ENCODE results near the gene CCNC. TPM values are rescaled to one million over a fixed set of nuclear protein-coding genes. Genes with fewer than 3 reads are reported as not detected.

Gene CCNC, protein sequence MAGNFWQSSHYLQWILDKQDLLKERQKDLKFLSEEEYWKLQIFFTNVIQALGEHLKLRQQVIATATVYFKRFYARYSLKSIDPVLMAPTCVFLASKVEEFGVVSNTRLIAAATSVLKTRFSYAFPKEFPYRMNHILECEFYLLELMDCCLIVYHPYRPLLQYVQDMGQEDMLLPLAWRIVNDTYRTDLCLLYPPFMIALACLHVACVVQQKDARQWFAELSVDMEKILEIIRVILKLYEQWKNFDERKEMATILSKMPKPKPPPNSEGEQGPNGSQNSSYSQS
- total RNA-seq (2022) (93.1 and 94.6 TPM in 2 replicates), Bru-seq, nascent RNA (percentile 97 among the genes with signal in this experiment), BruChase-seq, experiment 1, labeled RNA remaining after a 2-hour chase (percentile 97 among the genes with signal in this experiment), BruChase-seq, experiment 2, labeled RNA remaining after a 6-hour chase (percentile 96 among the genes with signal in this experiment)
- long read RNA-seq, transcript CCNC-207 (12 exons, 1,426 nt) = minor isoform, 41 of 326 reads
- long read RNA-seq, transcript CCNC-209 (13 exons, 2,186 nt) = minor isoform, 6 of 326 reads
- long read RNA-seq, transcript CCNC-203 (12 exons, 2,118 nt) = minor isoform, 6 of 326 reads
- long read RNA-seq, transcript CCNC-210 (12 exons, 2,473 nt) = major isoform, 230 of 326 reads
- long read RNA-seq, partial matches to known transcripts = 15 of 326 reads
- long read RNA-seq, other reads (novel, unspliced or antisense) = 21 of 326 reads

GRCh38 chr6:99568103-99568933, at the start of gene CCNC:
Gene CCNC, minus strand, starts transcription at chr6:99568660. Its CDS starts 133 bp downstream, at chr6:99568527.
- Histone ChIP-seq H3K9me3 (no peaks in the 10 kb centered on the region), H3K27me3 (replicated peaks; ENCODE audit: control insufficient read depth, insufficient read depth, low read length) (no peaks in the 10 kb centered on the region), H3K4me3 (ENCODE audit: low read depth, low read length) (peak within 1 kb of the TSS; percentile 70), H3K36me3 (ENCODE audit: control insufficient read depth, insufficient read depth, low read length) (no peaks in the 10 kb centered on the region), H3K4me1 (peaks cover 5% of the 10 kb centered on the region)
- DNase-seq = peak; percentile 96 to 97
- TF ChIP-seq, protein P1, sequence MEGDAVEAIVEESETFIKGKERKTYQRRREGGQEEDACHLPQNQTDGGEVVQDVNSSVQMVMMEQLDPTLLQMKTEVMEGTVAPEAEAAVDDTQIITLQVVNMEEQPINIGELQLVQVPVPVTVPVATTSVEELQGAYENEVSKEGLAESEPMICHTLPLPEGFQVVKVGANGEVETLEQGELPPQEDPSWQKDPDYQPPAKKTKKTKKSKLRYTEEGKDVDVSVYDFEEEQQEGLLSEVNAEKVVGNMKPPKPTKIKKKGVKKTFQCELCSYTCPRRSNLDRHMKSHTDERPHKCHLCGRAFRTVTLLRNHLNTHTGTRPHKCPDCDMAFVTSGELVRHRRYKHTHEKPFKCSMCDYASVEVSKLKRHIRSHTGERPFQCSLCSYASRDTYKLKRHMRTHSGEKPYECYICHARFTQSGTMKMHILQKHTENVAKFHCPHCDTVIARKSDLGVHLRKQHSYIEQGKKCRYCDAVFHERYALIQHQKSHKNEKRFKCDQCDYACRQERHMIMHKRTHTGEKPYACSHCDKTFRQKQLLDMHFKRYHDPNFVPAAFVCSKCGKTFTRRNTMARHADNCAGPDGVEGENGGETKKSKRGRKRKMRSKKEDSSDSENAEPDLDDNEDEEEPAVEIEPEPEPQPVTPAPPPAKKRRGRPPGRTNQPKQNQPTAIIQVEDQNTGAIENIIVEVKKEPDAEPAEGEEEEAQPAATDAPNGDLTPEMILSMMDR (IDR thresholded peaks at IDR 0.05; ENCODE audit: insufficient read depth in 1 of 2, low read depth in 1 of 2, low read length in 1 of 2, severe bottlenecking in 1 of 2, unreplicated experiment in 1 of 2) = no peak
- no peaks in the 10 kb centered on the region for H3K9me3 Mint-ChIP-seq (ENCODE audit: unreplicated experiment)
- no peaks in the 10 kb centered on the region for H3K27me3 Mint-ChIP-seq (ENCODE audit: insufficient read depth, unreplicated experiment)
- ChIA-PET POLR2A (interaction anchor here (0.6 to 1.7 kb wide), 6 partner anchors 20 to 174 kb away, joined by 3 to 10 read pairs (median 4); partner anchors contain the start of gene COQ3), CTCF (interaction anchor here (1.6 kb wide), 1 partner anchor 254 kb away, joined by 6 read pairs; no protein-coding TSS in a partner anchor)
- H3K4me1 Mint-ChIP-seq (ENCODE audit: low read depth, unreplicated experiment) = peaks cover 10% of the 10 kb centered on the region
- BruUV-seq (replicated peaks) = no TSS peak
- peak within 1 kb of the TSS; percentile 96 for H3K4me3 Mint-ChIP-seq (ENCODE audit: unreplicated experiment)
- H3K27ac Mint-ChIP-seq (ENCODE audit: unreplicated experiment) = peak within 1 kb of the TSS; percentile 100
- intact Hi-C loops (cut with micrococcal nuclease; ENCODE audit: unreplicated experiment) = loop anchor here (1.0 to 2.0 kb wide), 3 partner anchors 47 to 254 kb away; partner anchors contain the start of gene PNISR
- peaks cover 21% of the 10 kb centered on the region for H3K36me3 Mint-ChIP-seq (ENCODE audit: insufficient read depth, unreplicated experiment)

GRCh38 chr6:99617131-99617530, 48.7 kb upstream of the CCNC start:
- intact Hi-C loops (cut with micrococcal nuclease; ENCODE audit: unreplicated experiment) = no loop called here
- H3K27ac Mint-ChIP-seq (ENCODE audit: unreplicated experiment) = no peak overlapping the region

More at GRCh38 chr6:99617131-99617530, 48.7 kb upstream of the CCNC start:
- H3K4me1 ChIP-seq = no peaks in the 10 kb centered on the region
- ChIA-PET POLR2A (no interaction called here), CTCF (no interaction called here)
- no peaks in the 10 kb centered on the region for H3K36me3 ChIP-seq (ENCODE audit: control insufficient read depth, insufficient read depth, low read length)
- no peaks in the 10 kb centered on the region for H3K9me3 ChIP-seq
- Mint-ChIP-seq H3K9me3 (ENCODE audit: unreplicated experiment) (no peaks in the 10 kb centered on the region), H3K27me3 (ENCODE audit: insufficient read depth, unreplicated experiment) (peaks cover 12% of the 10 kb centered on the region), H3K36me3 (ENCODE audit: insufficient read depth, unreplicated experiment) (no peaks in the 10 kb centered on the region), H3K4me1 (ENCODE audit: low read depth, unreplicated experiment) (no peaks in the 10 kb centered on the region), H3K4me3 (ENCODE audit: unreplicated experiment) (no peak overlapping the region)
- BruUV-seq (replicated peaks) = no TSS peak
- H3K27me3 ChIP-seq (replicated peaks; ENCODE audit: control insufficient read depth, insufficient read depth, low read length) = peaks cover 2% of the 10 kb centered on the region; the same call in 1 of the 2 replicates
- H3K4me3 ChIP-seq (ENCODE audit: low read depth, low read length) = no peak overlapping the region
- no peak for DNase-seq
- TF ChIP-seq, protein P1 (IDR thresholded peaks at IDR 0.05; ENCODE audit: insufficient read depth in 1 of 2, low read depth in 1 of 2, low read length in 1 of 2, severe bottlenecking in 1 of 2, unreplicated experiment in 1 of 2) = no peak

Data from Caco-2 (cell line).